GM21786 (cell line): ENCODE measurements around the gene PLA2G2C.

Source experiments
- ATAC-seq: cut with Tn5 transposase; IDR thresholded peaks from one replicate; pipeline ENCODE4 v1.9.1; 2021; ENCODE audit not compliant: unreplicated experiment

The PLA2G2C gene

GRCh38 chr1:20184997-20185833 is 1.1 kb downstream of the PLA2G2C start:
- ATAC-seq, result no peak

GRCh38 chr1:20184481-20184900 is 1.8 kb downstream of the PLA2G2C start:
- no peak for ATAC-seq

GRCh38 chr1:20183616-20184271 is 2.6 kb downstream of the PLA2G2C start:
- ATAC-seq, result no peak

GRCh38 chr1:20183035-20183434 is 3.3 kb downstream of the PLA2G2C start:
- no peak for ATAC-seq

- ATAC-seq, result no peak
Measured at GRCh38 chr1:20182415-20182814, 3.9 kb downstream of the PLA2G2C start.

GRCh38 chr1:20180844-20181207 is 5.5 kb downstream of the PLA2G2C start:
- ATAC-seq, result no peak

GRCh38 chr1:20180129-20180843 is 6.0 kb downstream of the PLA2G2C start:
- ATAC-seq, result no peak

GRCh38 chr1:20179371-20180128 is 6.8 kb downstream of the PLA2G2C start:
- ATAC-seq, result no peak

- no peak for ATAC-seq
Measured at GRCh38 chr1:20178634-20179370, 7.5 kb downstream of the PLA2G2C start.

GRCh38 chr1:20174937-20175666 is 11.2 kb downstream of the PLA2G2C start:
- ATAC-seq, result no peak

- ATAC-seq, result no peak
Measured at GRCh38 chr1:20172033-20172590, 14.2 kb downstream of the PLA2G2C start.

- no peak for ATAC-seq
Measured at GRCh38 chr1:20169932-20170331, 16.4 kb downstream of the PLA2G2C start.

GRCh38 chr1:20168564-20169491 is 17.5 kb downstream of the PLA2G2C start:
- no peak for ATAC-seq

- ATAC-seq, result no peak
Measured at GRCh38 chr1:20167126-20167525, 19.2 kb downstream of the PLA2G2C start.

GRCh38 chr1:20166051-20166450 is 20.3 kb downstream of the PLA2G2C start:
- ATAC-seq, result no peak

- no peak for ATAC-seq
Measured at GRCh38 chr1:20165522-20165951, 20.8 kb downstream of the PLA2G2C start.

- no peak for ATAC-seq
Measured at GRCh38 chr1:20164694-20165202, 21.6 kb downstream of the PLA2G2C start.

- no peak for ATAC-seq
Measured at GRCh38 chr1:20160034-20160433, 26.3 kb downstream of the PLA2G2C start.
